Epithelial cell of esophagus (primary cell): ENCODE data around the gene SLC35F3.

Experiments used
- DNase-seq: peaks from one replicate; pipeline ENCODE4 v3.0.0; 2010; ENCODE audit warnings: low read depth
- H3K4me3 ChIP-seq: 2 replicates; pipeline ENCODE4 v1.5.1; 2011; ENCODE audit warnings: mild to moderate bottlenecking, low read length, control low read depth
- TF ChIP-seq, protein P1 (sequence below): IDR thresholded peaks from 2 replicates; pipeline ENCODE4 v1.5.1; 2011; ENCODE audit warnings: low read depth, mild to moderate bottlenecking, low read length, control low read depth, inconsistent platforms; ENCODE audit not compliant: insufficient read depth; ENCODE audit errors: missing control alignments

SLC35F3 gene

DNA sequence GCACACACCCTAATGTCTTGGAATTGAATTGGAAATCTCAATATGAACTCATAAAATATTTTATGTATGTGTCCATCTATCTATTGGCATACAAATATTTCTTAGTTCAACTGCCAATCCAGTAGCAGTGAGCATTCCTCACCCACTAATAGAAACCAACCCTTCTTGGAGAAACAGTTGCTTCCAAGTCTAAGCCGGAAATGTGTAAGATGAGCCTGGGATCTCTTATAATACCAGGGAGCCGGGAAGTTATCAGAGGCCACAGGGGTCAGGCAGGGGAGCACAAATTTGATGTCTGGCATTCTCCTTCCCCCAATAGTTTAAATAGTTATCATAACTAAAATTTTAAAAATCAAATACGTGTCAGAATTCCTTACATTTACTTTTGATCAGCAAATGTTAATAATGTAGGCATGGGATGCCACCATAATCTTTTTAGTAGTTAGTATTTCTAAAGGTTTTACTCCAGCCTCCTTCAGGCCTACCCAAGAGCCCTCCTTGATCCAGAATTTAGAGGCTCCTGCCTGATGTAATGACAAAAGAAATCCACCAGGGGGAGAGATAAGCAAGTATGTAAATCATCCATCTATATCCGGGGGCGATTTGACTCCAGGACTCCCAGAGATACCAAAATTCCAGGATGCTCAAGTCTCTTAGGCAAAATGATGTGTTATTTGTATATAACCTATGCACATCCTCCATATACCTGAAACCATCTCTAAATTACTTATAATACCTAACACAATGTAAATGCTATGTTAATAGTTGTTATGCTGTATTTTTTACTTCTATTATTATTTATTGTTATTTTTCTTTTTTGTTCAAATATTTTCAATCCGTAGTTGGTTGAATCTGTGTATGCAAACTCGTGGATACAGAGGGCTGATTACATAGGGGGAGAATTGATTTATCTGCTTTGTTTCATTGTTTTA is 250.1 kb downstream of the SLC35F3 start:
- TF ChIP-seq, protein P1, sequence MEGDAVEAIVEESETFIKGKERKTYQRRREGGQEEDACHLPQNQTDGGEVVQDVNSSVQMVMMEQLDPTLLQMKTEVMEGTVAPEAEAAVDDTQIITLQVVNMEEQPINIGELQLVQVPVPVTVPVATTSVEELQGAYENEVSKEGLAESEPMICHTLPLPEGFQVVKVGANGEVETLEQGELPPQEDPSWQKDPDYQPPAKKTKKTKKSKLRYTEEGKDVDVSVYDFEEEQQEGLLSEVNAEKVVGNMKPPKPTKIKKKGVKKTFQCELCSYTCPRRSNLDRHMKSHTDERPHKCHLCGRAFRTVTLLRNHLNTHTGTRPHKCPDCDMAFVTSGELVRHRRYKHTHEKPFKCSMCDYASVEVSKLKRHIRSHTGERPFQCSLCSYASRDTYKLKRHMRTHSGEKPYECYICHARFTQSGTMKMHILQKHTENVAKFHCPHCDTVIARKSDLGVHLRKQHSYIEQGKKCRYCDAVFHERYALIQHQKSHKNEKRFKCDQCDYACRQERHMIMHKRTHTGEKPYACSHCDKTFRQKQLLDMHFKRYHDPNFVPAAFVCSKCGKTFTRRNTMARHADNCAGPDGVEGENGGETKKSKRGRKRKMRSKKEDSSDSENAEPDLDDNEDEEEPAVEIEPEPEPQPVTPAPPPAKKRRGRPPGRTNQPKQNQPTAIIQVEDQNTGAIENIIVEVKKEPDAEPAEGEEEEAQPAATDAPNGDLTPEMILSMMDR: peak; percentile 75
- DNase-seq: peak; percentile 88
- H3K4me3 ChIP-seq: no peak overlapping the region

DNA sequence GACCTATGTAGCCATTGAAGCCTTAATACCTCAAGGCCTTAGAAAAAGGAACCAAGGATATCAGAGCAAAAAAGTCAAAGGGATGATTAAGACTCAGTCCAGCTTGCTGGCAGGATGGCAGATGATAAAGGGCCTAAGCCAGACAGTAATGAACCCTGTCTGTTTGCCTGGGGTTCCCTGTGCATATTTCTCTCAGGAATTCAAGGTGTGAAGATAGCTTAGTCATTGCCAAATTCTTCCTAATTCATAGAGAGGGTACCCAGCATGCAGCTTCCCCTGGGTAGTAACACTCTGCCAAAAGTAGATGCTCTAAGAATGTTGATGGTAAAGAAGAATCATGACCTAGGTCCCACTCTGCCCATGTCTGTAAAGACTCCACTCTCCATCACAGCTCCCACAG is 258.2 kb downstream of the SLC35F3 start:
- TF ChIP-seq, protein P1: no peak
- H3K4me3 ChIP-seq: no peak overlapping the region
- no peak for DNase-seq

DNA sequence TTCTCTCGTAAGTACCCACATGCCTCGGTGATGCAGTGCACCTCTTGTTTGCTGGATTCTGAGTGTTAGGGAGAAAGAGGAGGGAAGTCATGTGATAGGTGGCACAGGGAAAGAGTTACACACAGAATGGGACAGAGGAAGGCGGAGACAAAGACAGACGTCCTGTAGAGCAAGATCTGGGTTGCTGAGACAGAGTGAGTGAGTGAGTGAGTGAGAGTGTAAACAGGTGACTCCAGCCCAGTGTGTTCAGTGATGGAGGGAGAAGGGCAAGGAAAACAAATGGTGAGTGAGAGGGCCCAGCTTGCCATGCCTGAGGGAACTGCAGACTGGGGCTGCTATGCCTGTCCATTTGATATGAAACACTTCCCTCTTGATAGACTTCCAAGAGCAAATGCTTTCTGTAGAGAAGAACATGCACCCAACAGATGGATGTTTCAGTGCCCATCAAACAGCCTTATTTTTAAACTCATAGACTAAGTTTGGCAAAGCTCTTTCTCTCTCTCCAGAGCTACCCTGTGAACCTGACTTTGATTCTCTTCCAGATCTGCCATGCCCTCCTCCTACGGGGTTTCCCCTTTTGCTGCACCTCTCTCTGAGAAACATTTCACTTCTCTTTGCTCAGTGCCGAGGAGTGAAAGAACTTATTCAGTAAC is 258.9 kb downstream of the SLC35F3 start:
- H3K4me3 ChIP-seq: no peak overlapping the region
- TF ChIP-seq, protein P1: no peak
- peak; percentile 15 for DNase-seq

DNA sequence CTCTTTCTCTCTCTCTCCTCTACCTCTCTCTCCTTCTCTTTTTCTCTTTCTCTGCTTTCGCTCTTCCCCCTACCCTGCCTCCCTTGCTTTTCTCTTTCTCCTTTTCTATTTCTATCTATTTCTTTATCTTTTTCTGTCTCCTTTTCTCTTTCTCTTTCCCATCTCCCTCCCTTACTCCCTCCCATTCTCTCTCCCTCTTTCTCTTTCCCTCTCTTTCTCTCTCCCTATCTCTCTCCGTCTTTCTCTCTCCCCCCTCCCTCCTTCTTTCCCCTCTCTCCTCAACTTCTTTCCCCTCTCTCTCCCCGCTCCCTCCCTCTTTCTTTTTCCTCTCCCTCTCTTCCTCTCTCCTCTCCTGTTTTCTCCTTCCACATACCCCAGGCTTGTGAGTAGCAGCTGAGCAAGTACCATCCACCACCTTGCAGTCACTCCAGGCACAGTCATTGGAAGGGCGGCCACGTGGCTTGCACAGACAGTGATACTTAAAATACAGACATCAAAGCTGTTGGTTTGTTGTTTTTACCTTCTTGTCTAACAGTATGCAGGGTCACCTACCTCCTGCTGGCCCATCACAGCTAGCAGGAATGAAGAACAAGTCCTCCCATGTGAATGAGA is 259.7 kb downstream of the SLC35F3 start:
- no peak overlapping the region for H3K4me3 ChIP-seq
- no peak for DNase-seq

DNA sequence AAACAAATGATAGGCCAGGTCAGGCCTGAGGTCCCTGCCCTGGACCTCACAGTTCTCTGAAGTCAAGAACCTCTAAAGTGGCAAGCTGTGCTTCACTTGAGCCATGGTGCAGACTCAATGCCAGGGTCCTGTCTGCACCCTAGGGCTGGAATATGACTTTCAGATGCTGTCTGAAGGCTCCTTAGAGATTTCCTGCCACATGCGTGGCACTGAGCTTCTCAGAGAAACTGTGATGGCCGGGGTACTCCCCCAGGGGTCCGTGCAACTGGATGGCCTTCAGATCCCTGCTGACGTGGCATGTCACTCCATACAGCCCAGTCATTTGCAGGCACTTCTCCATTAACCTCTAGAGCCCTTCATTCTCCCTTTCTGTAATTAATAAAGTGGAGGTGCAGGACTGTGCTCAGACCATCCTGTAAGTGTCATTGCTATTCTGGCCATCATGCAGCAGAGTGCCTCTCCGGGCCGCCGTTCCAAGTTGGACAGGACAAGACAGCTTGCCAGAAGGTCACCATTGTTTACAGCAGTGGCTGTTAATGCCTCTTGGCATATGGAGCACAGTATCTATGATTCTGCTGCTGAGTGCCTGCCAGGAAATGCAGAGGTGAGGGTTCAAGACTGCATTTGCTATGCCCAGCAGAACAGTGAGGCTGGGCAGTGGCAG is 263.7 kb downstream of the SLC35F3 start:
- no peak overlapping the region for H3K4me3 ChIP-seq
- no peak for DNase-seq
- TF ChIP-seq, protein P1: no peak

More for the DNA sequence above, 259.7 kb downstream of the SLC35F3 start:
- TF ChIP-seq, protein P1: no peak

DNA sequence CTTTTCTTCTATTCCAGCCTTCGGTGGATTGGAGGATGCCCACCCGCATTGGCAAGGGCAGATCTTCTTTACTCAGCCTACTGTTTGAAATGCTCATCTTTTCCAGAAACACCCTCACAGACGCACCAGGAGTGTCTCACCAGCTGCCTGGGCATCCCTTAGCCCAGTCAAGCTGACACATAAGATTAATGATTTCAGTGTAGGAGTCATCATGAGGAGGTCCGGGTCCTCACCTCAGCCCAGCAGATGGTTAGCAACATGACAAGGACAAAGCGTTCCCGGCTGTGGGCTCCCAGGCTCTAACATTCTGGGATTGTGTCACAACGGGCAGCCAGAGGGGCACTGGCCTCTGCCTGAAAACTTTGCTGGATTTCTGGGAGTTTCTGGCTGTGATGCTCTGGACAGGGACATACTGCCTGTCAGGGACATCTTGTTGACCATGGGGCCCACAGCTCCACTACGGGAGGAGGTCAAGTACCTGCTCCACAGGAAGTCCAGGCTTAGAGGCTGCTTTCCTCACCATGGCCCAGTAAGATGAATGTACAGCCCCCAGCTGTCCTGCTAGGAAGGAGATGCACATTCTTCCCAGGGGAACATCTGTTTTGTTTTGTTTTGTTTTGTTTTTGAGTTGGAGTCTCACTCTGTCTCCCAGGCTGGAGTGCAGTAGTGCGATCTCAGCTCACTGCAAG is 264.8 kb downstream of the SLC35F3 start:
- TF ChIP-seq, protein P1: no peak
- H3K4me3 ChIP-seq: no peak overlapping the region
- DNase-seq: no peak
